Keratinocyte (primary cell): Measurements from ENCODE around the gene NDEL1. TPM values are rescaled to one million over a fixed set of nuclear protein-coding genes. Genes with fewer than 3 reads are reported as not detected.

Experiments used
- DNase-seq: peaks from one replicate; pipeline ENCODE4 v3.0.0-alpha.2; 2011; ENCODE audit warnings: low read depth, missing footprints, low spot score
- FAIRE-seq: peaks from 2 replicates; lab custom pipeline; 2011; peaks lifted over from hg19 to GRCh38; lab: Jason Lieb, UNC
- H2AFZ ChIP-seq: 2 replicates; pipeline ENCODE4 v1.6.0; 2012; ENCODE audit warnings: low read length, control low read depth, inconsistent platforms; ENCODE audit not compliant: control insufficient read depth
- H3K27ac ChIP-seq: 2 replicates; pipeline ENCODE4 v1.5.1; 2011; ENCODE audit warnings: low read length; ENCODE audit not compliant: control insufficient read depth, insufficient read depth
- H3K27me3 ChIP-seq: 3 replicates; pipeline ENCODE4 v1.6.0; 2011; ENCODE audit warnings: low read length; ENCODE audit not compliant: control insufficient read depth, insufficient read depth; ENCODE audit errors: extremely low read depth
- H3K36me3 ChIP-seq, 2 experiments: 2 replicates in 1 of 2; 3 replicates in 1 of 2; pipeline ENCODE4 v1.5.1; 2011; ENCODE audit warnings: low read length in 2 of 2, mild to moderate bottlenecking in 1 of 2; ENCODE audit not compliant: control insufficient read depth in 2 of 2, insufficient read depth in 2 of 2; ENCODE audit errors: extremely low read depth in 1 of 2
- H3K4me1 ChIP-seq: 3 replicates; pipeline ENCODE4 v1.5.1; 2011; ENCODE audit warnings: low read length; ENCODE audit not compliant: control insufficient read depth, insufficient read depth; ENCODE audit errors: extremely low read depth
- H3K4me2 ChIP-seq: 3 replicates; pipeline ENCODE4 v1.6.0; 2011; ENCODE audit warnings: low read depth, low read length; ENCODE audit not compliant: control insufficient read depth, insufficient read depth; ENCODE audit errors: extremely low read depth
- H3K4me3 ChIP-seq, 3 experiments: fragments of 200-600 bp in 1 of 3; sonication (generic) in 1 of 3; 2 replicates in 2 of 3; 3 replicates in 1 of 3; pipeline ENCODE4 v1.5.1; 2011 to 2016; ENCODE audit warnings: low read length in 3 of 3, mild to moderate bottlenecking in 3 of 3, control low read depth in 2 of 3, inconsistent platforms in 1 of 3, low read depth in 1 of 3, mixed read lengths in 1 of 3, mixed run types in 1 of 3, moderate library complexity in 1 of 3; ENCODE audit not compliant: control insufficient read depth in 2 of 3, insufficient read depth in 2 of 3; ENCODE audit errors: extremely low read depth in 1 of 3
- H3K79me2 ChIP-seq: 2 replicates; pipeline ENCODE4 v1.6.0; 2012; ENCODE audit warnings: low read length; ENCODE audit not compliant: control insufficient read depth, insufficient read depth
- H3K9ac ChIP-seq: 3 replicates; pipeline ENCODE4 v1.6.0; 2011; ENCODE audit warnings: low read length; ENCODE audit not compliant: control insufficient read depth, insufficient read depth; ENCODE audit errors: extremely low read depth
- H3K9me1 ChIP-seq: 3 replicates; pipeline ENCODE4 v1.6.0; 2011; ENCODE audit warnings: low read length; ENCODE audit not compliant: control insufficient read depth, insufficient read depth; ENCODE audit errors: extremely low read depth
- H3K9me3 ChIP-seq: 2 replicates; pipeline ENCODE4 v1.5.1; 2012; ENCODE audit warnings: low read depth, low read length; ENCODE audit not compliant: control insufficient read depth
- H4K20me1 ChIP-seq: 3 replicates; pipeline ENCODE4 v1.6.0; 2011; ENCODE audit warnings: low read length; ENCODE audit not compliant: control insufficient read depth, insufficient read depth; ENCODE audit errors: extremely low read depth
- EZH2 ChIP-seq: IDR thresholded peaks from one replicate; pipeline ENCODE4 v1.6.1; 2012; ENCODE audit warnings: inconsistent platforms, mild to moderate bottlenecking, low read length, moderate library complexity
- dilution Hi-C: fragments of 300-500 bp; cut with MboI; formaldehyde crosslinking; loops from one replicate; pipeline ENCODE4 v1.7.0; 2020; ENCODE audit warnings: low sequenced_read_pairs; ENCODE audit not compliant: extremely low pct_ligation_motif_present
- polyA plus RNA-seq, 5 experiments: library from polyadenylated mRNA; depleted of rRNA in 3 of 5; stranded (reverse) in 3 of 5; stranded (forward) in 1 of 5; unstranded in 1 of 5; fragments of >200 nt; gene quantifications; 1 replicate in 1 of 5; 2 replicates in 3 of 5; 3 replicates in 1 of 5; pipeline versions ENCODE4 v1.2.1 to v1.2.3, GENCODE V29; 2011 to 2012; ENCODE audit warnings: missing spikeins in 2 of 5, low read depth in 1 of 5, low replicate concordance in 1 of 5
- TF ChIP-seq, protein P1 (sequence below), 3 experiments: IDR thresholded peaks in 1 of 3; conservative IDR thresholded peaks in 1 of 3; optimal IDR thresholded peaks in 1 of 3; 2 replicates in 2 of 3; 3 replicates in 1 of 3; pipeline versions ENCODE3 to v1.5.1; 2011; ENCODE audit warnings: low read length in 3 of 3, mild to moderate bottlenecking in 3 of 3, moderate library complexity in 2 of 3, control low read depth in 1 of 3, inconsistent platforms in 1 of 3; ENCODE audit not compliant: insufficient read depth in 2 of 3; ENCODE audit errors: extremely low read depth in 1 of 3

The NDEL1 gene
- polyA plus RNA-seq, 1 donor (not counting 4 experiments of a cell fraction or from before 2014, with no cell fraction given): 76.8 TPM

DNA sequence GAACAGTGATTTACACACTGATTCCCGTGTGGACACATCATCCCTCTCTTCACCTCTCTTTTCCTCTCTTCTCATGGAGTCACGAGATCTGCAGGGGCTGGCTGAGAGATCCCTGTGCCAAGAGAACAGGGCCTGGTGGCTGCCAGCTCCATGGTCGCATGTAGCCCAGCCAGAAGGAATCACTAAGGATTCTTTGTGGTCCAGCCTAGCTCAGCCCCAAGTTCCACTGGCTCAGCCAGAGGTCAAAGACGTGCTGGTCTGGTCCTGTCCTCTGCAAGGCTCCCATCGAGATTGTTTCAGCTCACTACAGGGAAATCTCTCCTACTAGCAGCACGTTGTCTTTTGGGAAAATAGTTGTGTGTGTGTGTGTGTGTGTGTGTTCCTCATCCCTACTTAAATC lies 66.4 kb downstream of the NDEL1 start:
- no peak overlapping the region for H3K27ac ChIP-seq
- no peaks in the 10 kb centered on the region for H3K9me1 ChIP-seq
- H3K9ac ChIP-seq: no peak overlapping the region
- no peaks in the 10 kb centered on the region for H3K27me3 ChIP-seq
- no peaks in the 10 kb centered on the region for H3K4me1 ChIP-seq
- no peak overlapping the region for H3K4me2 ChIP-seq
- TF ChIP-seq, protein P1, sequence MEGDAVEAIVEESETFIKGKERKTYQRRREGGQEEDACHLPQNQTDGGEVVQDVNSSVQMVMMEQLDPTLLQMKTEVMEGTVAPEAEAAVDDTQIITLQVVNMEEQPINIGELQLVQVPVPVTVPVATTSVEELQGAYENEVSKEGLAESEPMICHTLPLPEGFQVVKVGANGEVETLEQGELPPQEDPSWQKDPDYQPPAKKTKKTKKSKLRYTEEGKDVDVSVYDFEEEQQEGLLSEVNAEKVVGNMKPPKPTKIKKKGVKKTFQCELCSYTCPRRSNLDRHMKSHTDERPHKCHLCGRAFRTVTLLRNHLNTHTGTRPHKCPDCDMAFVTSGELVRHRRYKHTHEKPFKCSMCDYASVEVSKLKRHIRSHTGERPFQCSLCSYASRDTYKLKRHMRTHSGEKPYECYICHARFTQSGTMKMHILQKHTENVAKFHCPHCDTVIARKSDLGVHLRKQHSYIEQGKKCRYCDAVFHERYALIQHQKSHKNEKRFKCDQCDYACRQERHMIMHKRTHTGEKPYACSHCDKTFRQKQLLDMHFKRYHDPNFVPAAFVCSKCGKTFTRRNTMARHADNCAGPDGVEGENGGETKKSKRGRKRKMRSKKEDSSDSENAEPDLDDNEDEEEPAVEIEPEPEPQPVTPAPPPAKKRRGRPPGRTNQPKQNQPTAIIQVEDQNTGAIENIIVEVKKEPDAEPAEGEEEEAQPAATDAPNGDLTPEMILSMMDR (optimal IDR thresholded peaks at IDR 0.05 in 1 of 3, IDR thresholded peaks at IDR 0.05 in 1 of 3, conservative IDR thresholded peaks at IDR 0.05 in 1 of 3; ENCODE audit: extremely low read depth in 1 of 3, insufficient read depth in 2 of 3, low read length in 3 of 3): no peak
- no peak for TF ChIP-seq EZH2
- dilution Hi-C loops: no loop called here
- DNase-seq: no peak
- H4K20me1 ChIP-seq: no peaks in the 10 kb centered on the region
- H3K36me3 ChIP-seq: peaks cover 23 to 40% of the 10 kb centered on the region in 2 experiments
- no peaks in the 10 kb centered on the region for H3K79me2 ChIP-seq
- no peaks in the 10 kb centered on the region for H3K9me3 ChIP-seq
- H2AFZ ChIP-seq: no peak overlapping the region
- H3K4me3 ChIP-seq: no peak overlapping the region
- FAIRE-seq: no peak

DNA sequence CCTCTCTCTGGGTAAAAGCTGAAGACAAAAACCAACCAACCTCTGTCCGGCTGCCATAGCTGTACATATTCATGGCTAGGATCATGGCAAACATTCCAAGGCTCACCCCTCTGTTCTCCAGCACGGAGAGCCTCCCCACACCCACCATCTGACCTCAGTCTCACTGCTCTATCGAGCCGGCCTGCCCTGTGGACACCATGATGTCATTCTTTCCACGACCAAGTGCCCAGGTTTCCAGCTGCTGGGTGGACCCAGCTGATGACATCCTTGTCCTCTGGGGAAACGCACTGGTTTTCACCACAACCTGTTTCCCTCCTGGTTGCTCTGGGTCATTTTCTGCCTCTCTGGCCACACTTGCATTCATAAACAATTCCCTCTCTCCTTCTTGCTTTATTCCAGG lies 67.7 kb downstream of the NDEL1 start:
- no peak overlapping the region for H3K4me2 ChIP-seq
- no peak overlapping the region for H2AFZ ChIP-seq
- H3K9me1 ChIP-seq: no peaks in the 10 kb centered on the region
- no peaks in the 10 kb centered on the region for H3K79me2 ChIP-seq
- DNase-seq: no peak
- no peaks in the 10 kb centered on the region for H3K4me1 ChIP-seq
- no peak overlapping the region for H3K9ac ChIP-seq
- dilution Hi-C loops: no loop called here
- no peaks in the 10 kb centered on the region for H4K20me1 ChIP-seq
- no peaks in the 10 kb centered on the region for H3K27me3 ChIP-seq
- H3K9me3 ChIP-seq: no peaks in the 10 kb centered on the region
- no peak for FAIRE-seq
- H3K36me3 ChIP-seq: peaks cover 23 to 40% of the 10 kb centered on the region in 2 experiments
- no peak overlapping the region for H3K4me3 ChIP-seq
- no peak overlapping the region for H3K27ac ChIP-seq
- TF ChIP-seq, protein P1 (optimal IDR thresholded peaks at IDR 0.05 in 1 of 3, IDR thresholded peaks at IDR 0.05 in 1 of 3, conservative IDR thresholded peaks at IDR 0.05 in 1 of 3; ENCODE audit: extremely low read depth in 1 of 3, insufficient read depth in 2 of 3, low read length in 3 of 3): no peak
- TF ChIP-seq EZH2: no peak
